OCI-LY3 (cell line): ENCODE measurements around the gene TCF12.

Experiments
- EZH2phosphoT487 ChIP-seq: fragments of 200-600 bp; shearing (Covaris generic); IDR thresholded peaks from 2 replicates; pipeline ENCODE4 v1.6.1; 2018; ENCODE audit warnings: antibody characterized with exemption, mixed run types, low read depth
- TF ChIP-seq, protein P1 (sequence below): fragments of 200-600, 300-600 bp; sonication (generic); IDR thresholded peaks from 2 replicates; pipeline ENCODE4 v1.5.1; 2014; ENCODE audit warnings: antibody characterized with exemption, low read length, low read depth

DNA sequence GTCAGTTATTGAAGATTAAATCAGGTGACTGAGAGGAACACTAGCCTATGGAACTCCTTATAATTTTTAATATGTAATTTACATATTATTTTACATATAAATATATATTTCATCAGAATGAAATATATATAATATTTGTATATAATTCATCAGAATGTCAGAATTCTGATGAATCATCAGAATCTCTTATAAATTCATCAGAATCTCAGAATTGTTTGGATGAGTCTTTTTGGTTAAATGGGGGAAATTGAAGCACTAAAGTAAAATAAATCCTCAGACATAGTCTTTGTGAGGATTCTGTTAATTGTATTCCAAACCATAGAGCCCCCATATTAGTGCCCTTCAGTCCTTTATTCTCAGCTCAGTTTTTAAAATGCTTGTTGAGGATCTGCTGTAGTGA lies 15.4 kb downstream of the TCF12 start:
- TF ChIP-seq, protein P1, sequence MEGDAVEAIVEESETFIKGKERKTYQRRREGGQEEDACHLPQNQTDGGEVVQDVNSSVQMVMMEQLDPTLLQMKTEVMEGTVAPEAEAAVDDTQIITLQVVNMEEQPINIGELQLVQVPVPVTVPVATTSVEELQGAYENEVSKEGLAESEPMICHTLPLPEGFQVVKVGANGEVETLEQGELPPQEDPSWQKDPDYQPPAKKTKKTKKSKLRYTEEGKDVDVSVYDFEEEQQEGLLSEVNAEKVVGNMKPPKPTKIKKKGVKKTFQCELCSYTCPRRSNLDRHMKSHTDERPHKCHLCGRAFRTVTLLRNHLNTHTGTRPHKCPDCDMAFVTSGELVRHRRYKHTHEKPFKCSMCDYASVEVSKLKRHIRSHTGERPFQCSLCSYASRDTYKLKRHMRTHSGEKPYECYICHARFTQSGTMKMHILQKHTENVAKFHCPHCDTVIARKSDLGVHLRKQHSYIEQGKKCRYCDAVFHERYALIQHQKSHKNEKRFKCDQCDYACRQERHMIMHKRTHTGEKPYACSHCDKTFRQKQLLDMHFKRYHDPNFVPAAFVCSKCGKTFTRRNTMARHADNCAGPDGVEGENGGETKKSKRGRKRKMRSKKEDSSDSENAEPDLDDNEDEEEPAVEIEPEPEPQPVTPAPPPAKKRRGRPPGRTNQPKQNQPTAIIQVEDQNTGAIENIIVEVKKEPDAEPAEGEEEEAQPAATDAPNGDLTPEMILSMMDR = no peak
- TF ChIP-seq EZH2phosphoT487 = no peak
